IPS DF 6.9 (cell line): ENCODE data around the gene PREX1.

Experiments used
- DNase-seq: peaks from one replicate; pipeline ENCODE4 v3.0.0-alpha.2; 2013; ENCODE audit warnings: low read depth, low spot score
- H3K27ac ChIP-seq: one replicate; pipeline ENCODE4 v1.5.1; 2013; ENCODE audit warnings: low read length, control low read depth
- H3K27me3 ChIP-seq: 2 replicates; pipeline ENCODE4 v1.6.1; 2013; ENCODE audit warnings: mild to moderate bottlenecking, low read length; ENCODE audit not compliant: control insufficient read depth, insufficient read depth
- H3K36me3 ChIP-seq: 2 replicates; pipeline ENCODE4 v1.6.1; 2013; ENCODE audit warnings: low read length; ENCODE audit not compliant: control insufficient read depth, insufficient read depth
- H3K4me1 ChIP-seq: 2 replicates; pipeline ENCODE4 v1.6.1; 2013; ENCODE audit warnings: low read length; ENCODE audit not compliant: control insufficient read depth, insufficient read depth
- H3K4me3 ChIP-seq: 2 replicates; pipeline ENCODE4 v1.5.1; 2013; ENCODE audit warnings: mild to moderate bottlenecking, low read length
- H3K9me3 ChIP-seq: 2 replicates; pipeline ENCODE4 v1.6.1; 2013; ENCODE audit warnings: low read length, inconsistent platforms; ENCODE audit not compliant: control insufficient read depth, insufficient read depth
- WGBS: extraction: QIAGEN DNeasy Blood & Tissue Kit; methylation state at CpG from one replicate; pipeline ENCODE4 v1.1.7; 2013; ENCODE audit warnings: mixed read lengths, missing lambda C conversion rate; ENCODE audit not compliant: insufficient read length, insufficient coverage; 5-methylcytosine and 5-hydroxymethylcytosine counted together

Gene PREX1

DNA sequence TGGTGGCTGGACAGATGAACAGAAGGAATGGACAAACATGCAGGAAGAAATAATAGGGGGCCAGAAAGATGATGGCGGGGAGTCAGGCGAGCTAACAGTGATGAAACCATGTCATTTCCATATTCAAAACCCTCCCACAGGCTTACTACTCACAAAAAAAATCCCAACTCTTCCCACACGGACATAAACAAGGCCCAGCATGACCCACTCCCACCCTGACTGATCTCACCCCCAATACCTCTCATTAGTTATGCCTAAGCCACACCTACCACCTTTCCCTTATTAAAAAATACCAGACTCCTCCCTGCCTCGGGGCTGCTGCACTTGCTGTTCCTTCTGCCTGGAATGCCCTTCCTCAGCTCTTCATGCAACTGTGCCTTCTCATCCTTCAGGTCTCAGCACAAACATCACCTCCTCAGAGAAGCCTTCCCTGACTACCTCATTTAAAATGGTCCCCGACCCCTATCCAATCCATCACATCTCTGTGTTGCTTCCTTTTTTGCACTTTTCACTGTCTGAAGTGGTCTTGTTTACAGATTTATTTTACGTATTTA lies 145.8 kb downstream of the PREX1 start:
- H3K4me3 ChIP-seq: no peak overlapping the region
- H3K36me3 ChIP-seq: no peaks in the 10 kb centered on the region
- no peaks in the 10 kb centered on the region for H3K27me3 ChIP-seq
- no peak overlapping the region for H3K27ac ChIP-seq
- WGBS: 100% methylated on average over 1 of the region's 6 CpGs
- DNase-seq: no peak
- no peaks in the 10 kb centered on the region for H3K9me3 ChIP-seq
- H3K4me1 ChIP-seq: peaks cover 9% of the 10 kb centered on the region

DNA sequence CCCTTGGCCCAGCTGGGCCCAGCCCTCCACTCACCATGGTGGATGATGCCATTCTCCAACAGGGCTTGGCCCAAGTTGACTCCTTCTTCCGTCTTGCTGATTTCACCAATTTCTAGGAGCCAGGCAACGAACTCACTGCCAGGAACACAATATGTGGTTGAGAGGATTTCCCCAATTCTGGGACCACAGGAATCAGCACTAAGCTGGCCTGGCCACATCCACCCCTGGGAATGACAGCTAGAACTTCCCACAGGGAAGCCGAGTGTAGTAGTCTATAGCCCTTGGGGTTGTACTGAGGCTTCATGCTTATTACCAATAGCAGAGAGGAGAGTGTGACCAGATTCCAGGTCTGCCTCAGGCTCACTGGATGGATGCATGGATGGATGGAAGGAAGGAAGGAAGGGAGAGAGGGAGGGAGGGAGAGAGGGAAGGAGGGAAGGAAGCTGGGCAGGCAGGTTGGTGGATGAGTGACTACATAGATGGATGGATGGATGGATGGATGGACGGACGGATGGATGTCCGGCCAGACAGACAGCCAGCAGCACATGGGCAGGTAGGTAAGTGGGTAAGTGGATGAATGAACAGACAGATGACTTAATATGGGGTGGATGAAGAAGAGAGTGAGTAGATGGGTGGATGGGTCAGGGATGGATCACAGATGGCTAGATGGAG lies 146.5 kb downstream of the PREX1 start:
- Histone ChIP-seq H3K4me3 (no peak overlapping the region), H3K4me1 (peaks cover 9% of the 10 kb centered on the region), H3K27me3 (no peaks in the 10 kb centered on the region), H3K36me3 (no peaks in the 10 kb centered on the region), H3K9me3 (no peaks in the 10 kb centered on the region), H3K27ac (no peak overlapping the region)
- no peak for DNase-seq
- WGBS: no CpG with 5 or more reads among the region's 6 CpGs

DNA sequence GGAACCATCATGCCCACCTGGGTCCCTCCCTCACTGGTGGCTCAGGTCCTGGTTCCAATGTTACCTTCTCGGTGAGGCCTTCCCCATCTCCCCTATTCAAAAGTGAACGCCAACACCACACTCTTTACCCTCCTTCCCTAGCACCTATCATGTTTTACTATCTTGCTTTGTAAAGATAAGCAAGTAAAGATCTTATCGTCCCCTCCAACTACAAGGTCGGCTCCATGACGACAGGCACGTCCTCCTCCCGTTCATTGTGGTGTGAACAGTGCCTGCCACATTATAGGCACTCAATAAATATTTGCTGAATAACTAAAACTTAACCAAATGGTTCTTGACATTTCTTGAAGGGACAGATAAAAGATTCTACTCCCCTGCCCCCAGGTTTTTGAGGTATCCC lies 147.1 kb downstream of the PREX1 start:
- no peaks in the 10 kb centered on the region for H3K9me3 ChIP-seq
- H3K4me3 ChIP-seq: no peak overlapping the region
- H3K27me3 ChIP-seq: no peaks in the 10 kb centered on the region
- DNase-seq: no peak
- WGBS: no CpG with 5 or more reads among the region's 7 CpGs
- H3K36me3 ChIP-seq: no peaks in the 10 kb centered on the region
- peaks cover 9% of the 10 kb centered on the region for H3K4me1 ChIP-seq
- H3K27ac ChIP-seq: no peak overlapping the region

DNA sequence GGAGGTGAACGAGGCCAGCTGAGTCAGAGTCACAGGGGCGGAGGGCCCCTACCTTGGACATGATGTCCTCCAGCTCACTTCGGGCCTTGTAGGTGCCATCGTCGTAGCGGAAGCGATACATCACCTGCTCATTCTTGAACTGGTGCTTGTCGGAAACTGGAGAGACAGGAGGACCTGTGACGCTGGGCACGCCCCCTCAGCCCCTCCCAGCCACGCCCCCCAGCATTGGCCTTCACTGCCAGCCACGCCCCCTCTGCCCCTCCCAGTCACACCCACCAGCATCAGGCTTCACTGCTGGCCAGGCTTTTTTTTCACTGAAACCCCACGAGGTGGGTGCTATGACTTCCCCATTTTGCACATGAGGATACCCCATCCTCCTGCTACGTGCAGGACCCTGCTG lies 148.2 kb downstream of the PREX1 start:
- peak; percentile 31 for DNase-seq
- no peak overlapping the region for H3K4me3 ChIP-seq
- WGBS: no CpG with 5 or more reads among the region's 14 CpGs
- no peaks in the 10 kb centered on the region for H3K36me3 ChIP-seq
- no peaks in the 10 kb centered on the region for H3K27me3 ChIP-seq
- no peaks in the 10 kb centered on the region for H3K9me3 ChIP-seq
- peaks cover 9% of the 10 kb centered on the region for H3K4me1 ChIP-seq
- no peak overlapping the region for H3K27ac ChIP-seq

DNA sequence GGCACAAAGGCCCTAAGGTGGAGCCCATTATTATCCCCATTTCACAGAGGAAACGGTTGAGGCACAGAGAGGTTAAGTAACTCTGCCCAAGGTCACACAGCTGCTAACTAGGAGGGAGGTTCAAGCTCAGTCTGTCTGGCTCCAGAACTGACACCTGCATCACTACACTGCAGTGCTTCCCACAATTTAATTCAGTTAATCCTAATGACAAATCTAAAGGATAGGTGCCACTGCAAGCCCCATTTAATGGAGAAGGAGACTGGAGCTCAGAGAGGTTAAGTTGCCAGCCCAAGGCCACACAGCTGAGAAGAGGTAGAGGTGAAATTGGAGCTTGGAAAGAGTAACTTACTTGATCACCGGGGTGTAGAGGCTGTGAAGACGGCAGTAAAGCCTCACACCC lies 148.8 kb downstream of the PREX1 start:
- no peak overlapping the region for H3K4me3 ChIP-seq
- H3K9me3 ChIP-seq: no peaks in the 10 kb centered on the region
- WGBS: no CpG with 5 or more reads among the region's 3 CpGs
- H3K27ac ChIP-seq: no peak overlapping the region
- DNase-seq: no peak
- H3K36me3 ChIP-seq: no peaks in the 10 kb centered on the region
- peaks cover 9% of the 10 kb centered on the region for H3K4me1 ChIP-seq
- no peaks in the 10 kb centered on the region for H3K27me3 ChIP-seq

DNA sequence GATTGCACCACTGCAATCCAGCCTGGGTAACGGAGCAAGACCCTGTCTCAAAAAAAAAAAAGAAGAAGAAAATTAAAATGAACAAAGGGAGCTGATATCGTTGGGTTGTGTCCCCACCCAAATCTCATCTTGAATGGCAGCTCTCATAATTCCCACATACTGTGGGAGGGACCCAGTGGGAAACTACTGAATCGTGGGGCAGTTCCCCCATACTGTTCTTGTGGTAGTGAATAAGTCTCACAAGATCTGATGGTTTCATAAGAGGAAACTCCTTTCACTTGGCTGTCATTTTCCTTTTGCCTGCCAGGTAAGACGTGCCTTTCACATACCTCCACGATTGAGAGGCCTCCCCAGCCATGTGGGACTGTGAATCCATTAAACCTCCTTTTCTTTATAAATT lies 149.4 kb downstream of the PREX1 start:
- Histone ChIP-seq H3K36me3 (no peaks in the 10 kb centered on the region), H3K9me3 (no peaks in the 10 kb centered on the region), H3K4me3 (no peak overlapping the region), H3K27ac (no peak overlapping the region), H3K4me1 (peaks cover 7% of the 10 kb centered on the region), H3K27me3 (no peaks in the 10 kb centered on the region)
- DNase-seq: no peak
- no CpG with 5 or more reads among the region's 5 CpGs for whole genome bisulfite sequencing

DNA sequence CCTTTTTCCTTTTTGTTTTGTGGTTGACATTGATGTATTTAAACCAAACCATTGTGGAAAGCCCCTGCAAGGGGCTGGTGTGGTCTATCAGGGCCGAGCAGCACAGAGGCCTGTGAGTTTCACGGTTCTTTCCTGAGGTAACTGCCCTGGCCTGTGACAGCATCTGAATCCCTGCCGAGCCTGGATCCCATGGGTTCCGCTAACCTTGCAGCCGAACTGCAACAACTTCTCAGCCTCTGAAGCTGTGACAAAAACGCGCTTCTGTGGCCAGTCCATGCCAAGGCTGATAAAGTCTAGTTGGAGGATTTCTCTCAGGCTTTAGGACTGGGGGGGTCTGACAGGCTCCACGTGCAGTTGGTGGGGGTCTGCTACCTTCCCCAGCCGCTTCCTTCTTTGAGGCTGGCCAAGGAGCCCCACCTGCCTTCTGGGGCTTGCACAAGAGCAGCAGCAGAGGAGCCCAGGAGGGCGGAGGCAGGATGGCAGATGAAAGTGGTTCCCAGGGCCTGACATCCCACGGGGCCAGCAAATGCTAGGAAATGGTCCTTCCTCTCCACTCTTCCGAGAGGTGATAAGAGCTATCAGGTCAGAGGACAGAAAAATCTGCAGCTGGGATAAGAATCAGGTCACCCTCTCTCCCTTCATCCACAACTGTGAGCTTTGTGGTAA lies 150.9 kb downstream of the PREX1 start:
- Histone ChIP-seq H3K27me3 (no peaks in the 10 kb centered on the region), H3K9me3 (no peaks in the 10 kb centered on the region), H3K4me1 (no peaks in the 10 kb centered on the region), H3K36me3 (no peaks in the 10 kb centered on the region), H3K4me3 (no peak overlapping the region), H3K27ac (no peak overlapping the region)
- no peak for DNase-seq
- WGBS: no CpG with 5 or more reads among the region's 12 CpGs

DNA sequence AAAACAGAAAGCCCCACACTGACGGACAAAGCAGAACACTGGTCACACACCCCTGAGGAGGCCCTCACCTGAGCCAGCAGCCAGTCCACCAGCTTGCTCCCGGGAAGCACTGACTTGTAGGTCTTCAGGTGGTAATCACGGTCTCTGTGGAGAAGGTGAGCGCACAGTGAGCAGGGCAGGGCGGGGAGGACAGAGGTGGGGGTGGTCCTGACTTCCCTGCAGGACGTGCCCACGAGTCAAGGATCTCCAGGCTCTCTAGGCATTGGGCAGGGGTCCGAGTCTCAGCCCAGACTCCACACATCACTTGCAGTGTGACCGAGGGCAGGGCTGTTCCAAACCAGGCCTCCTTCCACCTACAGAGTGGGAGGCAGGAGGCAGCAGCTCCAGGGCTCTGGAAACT lies 151.7 kb downstream of the PREX1 start:
- no peaks in the 10 kb centered on the region for H3K9me3 ChIP-seq
- H3K4me1 ChIP-seq: no peaks in the 10 kb centered on the region
- WGBS: no CpG with 5 or more reads among the region's 9 CpGs
- H3K27ac ChIP-seq: no peak overlapping the region
- H3K4me3 ChIP-seq: no peak overlapping the region
- no peaks in the 10 kb centered on the region for H3K27me3 ChIP-seq
- DNase-seq: no peak
- H3K36me3 ChIP-seq: no peaks in the 10 kb centered on the region

DNA sequence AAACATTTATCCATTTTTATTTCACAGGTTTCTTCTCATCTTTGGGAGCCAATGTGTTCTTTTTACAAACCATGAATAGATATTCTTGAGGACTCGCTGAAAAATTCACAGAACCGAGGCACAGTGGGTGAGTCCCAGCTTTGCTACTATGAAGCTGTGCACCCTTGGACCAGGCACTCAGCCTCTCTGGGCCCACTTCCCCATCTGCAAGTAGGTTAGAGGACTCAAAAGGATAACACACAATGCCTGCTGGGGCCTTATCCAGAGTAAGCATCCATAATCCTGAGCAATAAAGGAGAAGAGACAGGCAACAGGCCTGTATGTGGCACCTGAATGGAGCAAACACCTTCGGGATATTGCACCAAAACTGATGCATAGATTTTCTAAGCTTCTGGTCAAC lies 153.3 kb downstream of the PREX1 start:
- DNase-seq: no peak
- Histone ChIP-seq H3K4me1 (no peaks in the 10 kb centered on the region), H3K27ac (no peak overlapping the region), H3K27me3 (no peaks in the 10 kb centered on the region), H3K4me3 (no peak overlapping the region), H3K36me3 (no peaks in the 10 kb centered on the region), H3K9me3 (no peaks in the 10 kb centered on the region)
- no CpG with 5 or more reads among the region's 3 CpGs for WGBS

DNA sequence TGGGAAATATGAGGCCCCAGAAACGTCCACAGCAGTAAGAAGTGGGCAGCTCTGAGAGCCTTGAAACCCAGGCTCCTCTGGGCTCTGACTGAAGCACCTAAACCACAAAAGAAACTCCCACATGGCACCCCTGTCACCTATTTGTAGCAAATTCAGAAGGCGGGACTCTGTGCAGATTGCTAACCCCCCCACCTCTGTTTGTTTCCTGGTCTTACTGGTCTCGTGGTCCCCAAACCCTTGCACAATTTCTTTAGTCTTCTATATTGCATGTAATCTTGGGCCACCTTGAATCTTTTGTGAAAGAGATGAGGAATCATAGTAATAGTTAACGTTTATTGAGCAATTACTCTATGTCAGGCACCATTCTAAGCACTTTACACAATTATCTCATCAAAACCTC lies 154.3 kb downstream of the PREX1 start:
- Histone ChIP-seq H3K9me3 (no peaks in the 10 kb centered on the region), H3K27ac (no peak overlapping the region), H3K27me3 (no peaks in the 10 kb centered on the region), H3K36me3 (no peaks in the 10 kb centered on the region), H3K4me3 (no peak overlapping the region), H3K4me1 (no peaks in the 10 kb centered on the region; the same call in 1 of the 2 replicates)
- no peak for DNase-seq
- WGBS: no CpG with 5 or more reads among the region's 4 CpGs

DNA sequence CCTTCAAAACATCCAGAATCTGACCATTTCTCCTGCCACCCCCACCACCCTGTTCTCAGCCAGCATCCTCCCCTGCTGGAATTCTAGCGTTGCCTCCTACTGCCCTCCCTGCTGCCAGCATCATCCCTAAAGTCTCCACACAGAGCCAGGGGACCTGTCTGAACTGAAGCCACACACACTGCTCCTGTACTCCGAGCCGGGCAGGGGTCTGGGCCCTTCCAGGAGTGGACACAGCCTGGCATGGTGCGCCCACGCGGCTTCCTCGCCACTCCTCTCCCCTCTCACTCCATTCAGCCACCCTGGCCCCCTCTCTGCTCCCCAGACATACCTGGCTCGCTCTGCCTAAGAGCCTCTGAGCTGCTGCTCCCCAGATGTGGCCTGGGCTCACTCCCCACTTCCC lies 155.5 kb downstream of the PREX1 start:
- Histone ChIP-seq H3K27me3 (no peaks in the 10 kb centered on the region), H3K4me1 (no peaks in the 10 kb centered on the region; the same call in 1 of the 2 replicates), H3K4me3 (no peak overlapping the region), H3K9me3 (no peaks in the 10 kb centered on the region), H3K36me3 (no peaks in the 10 kb centered on the region), H3K27ac (no peak overlapping the region)
- WGBS: no CpG with 5 or more reads among the region's 8 CpGs
- DNase-seq: no peak
